NCI-H1436 (cell line): ENCODE data around the gene EMC7.
"Not testable (repeated sequence)": the region's sequence is repeated elsewhere in the genome, so short reads cannot be mapped to it uniquely, and the experiment has no call there.

Source experiments
- DNase-seq: peaks from one replicate; lab custom pipeline; 2025; lab: John Stamatoyannopoulos, UW

The EMC7 gene

DNA sequence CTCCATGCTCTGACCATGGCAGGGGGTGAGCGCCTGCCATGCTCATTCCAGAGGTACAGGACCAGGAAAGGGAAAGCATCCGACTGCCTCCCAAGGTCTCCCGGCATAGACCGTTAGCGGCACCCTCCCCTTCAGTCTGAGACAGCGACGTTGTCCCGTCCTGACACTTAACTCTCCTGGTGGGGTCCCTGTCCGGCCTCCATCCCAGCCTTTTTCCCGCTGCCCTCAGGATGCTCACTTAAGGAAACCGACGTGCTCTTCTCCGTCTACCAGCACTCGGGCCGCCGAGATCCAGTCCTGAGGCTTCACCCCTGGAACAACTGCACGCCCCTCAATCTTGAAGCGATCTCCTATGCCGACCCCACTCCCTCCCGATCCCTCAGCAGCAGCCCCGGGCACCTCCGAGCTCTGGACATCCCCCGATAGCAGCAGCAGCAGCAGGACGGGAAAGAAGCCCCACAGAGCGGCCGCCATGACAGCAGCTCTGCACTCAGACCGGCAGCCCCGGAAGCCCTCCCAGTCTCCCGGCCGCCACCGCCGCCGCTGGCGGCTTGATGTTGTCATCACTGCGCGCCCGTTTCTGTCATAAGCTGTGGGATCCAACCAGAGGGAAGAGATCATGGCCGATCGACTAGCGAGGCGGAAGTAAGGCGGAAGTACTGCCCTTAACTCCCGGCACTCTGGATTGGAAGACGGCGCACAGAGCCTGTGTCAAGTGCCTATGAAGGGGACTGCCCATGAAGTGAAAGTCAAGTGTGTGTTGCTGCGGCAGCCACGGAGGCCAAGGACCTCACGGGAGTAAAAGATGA lies at the start of gene EMC7, which contains the start of gene PGBD4:
EMC7 (minus strand) TSS at position 497 of the 809 bp plus-strand sequence; CDS start at position 474, 23 bp downstream.
PGBD4 (plus strand) TSS at position 718 of the 809 bp plus-strand sequence. CDS start 449 bp downstream, outside the sequence.
- DNase-seq, result peak; percentile 98

DNA sequence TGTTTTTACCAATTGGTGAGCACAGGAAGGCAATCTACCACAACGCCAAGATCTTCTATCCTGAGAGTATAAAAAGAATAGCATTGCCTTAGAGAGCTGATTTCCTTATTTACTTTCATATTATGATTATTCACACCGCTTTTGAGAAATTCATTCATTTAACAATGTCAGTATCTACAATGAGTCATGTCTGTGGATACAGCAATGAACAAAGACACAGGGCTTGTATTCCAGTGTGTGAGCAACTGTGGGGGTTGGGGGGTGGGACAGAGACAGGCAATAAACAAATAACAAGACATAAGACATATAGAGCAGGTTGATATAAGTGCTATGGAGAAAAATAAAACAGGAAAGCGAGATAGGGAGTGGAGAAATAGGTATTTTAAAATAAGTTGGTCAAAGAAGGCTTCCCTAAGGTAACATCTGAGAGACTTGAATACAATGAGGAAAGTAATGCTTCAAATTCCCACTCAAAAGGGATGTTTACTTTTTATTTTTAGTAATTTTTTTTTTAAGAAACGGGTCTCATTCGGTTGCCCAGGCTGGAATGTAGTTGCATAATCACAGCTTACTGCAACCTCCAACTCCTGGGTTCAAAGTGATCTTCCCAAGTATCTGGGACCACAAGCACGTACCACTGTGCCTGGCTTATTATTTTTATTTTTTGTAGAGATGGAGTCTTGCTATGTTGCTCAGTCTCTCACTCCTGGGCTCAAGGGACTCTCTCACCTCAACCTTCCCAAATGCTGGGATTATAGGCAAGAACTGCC lies 45.9 kb upstream of the EMC7 start:
- DNase-seq, result no peak

DNA sequence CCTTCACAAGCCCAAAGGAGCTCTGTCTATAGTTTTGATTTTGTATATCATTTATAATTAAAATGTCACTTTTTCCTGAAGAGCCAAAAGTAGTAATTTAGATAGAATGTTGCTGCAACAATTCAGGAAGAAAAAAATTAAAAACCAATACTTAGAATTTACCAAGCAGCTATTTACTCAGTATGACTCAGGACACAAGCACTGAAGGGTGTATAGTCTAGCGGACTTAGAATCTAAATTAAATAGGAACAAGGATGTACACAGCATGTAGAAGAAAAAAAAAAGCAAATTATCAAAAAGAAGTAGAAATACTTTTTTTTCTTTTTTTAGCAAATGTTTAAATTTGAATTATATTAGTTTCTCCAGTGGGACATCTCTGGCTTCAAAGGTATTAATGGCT lies 31.8 kb upstream of the EMC7 start:
- DNase-seq, result no peak

DNA sequence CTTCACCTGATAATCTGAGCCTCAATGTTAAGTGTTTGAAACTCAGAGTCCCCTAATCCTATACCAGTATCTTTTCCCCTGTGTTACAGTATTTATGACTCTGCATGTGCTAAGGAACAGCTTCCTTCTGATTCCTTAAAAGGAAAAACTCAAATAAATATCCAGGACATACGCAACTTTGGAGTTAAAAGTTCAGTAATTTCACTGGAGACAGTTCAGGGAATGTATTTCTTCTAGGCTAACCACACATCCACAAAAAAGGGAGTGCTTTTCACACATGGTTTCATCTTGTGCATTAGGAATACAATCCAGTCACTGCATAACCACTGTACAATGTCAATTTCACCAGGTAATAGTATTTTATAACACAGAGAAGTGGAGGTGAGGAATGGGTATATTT lies 31.2 kb upstream of the EMC7 start:
- DNase-seq, result no peak

DNA sequence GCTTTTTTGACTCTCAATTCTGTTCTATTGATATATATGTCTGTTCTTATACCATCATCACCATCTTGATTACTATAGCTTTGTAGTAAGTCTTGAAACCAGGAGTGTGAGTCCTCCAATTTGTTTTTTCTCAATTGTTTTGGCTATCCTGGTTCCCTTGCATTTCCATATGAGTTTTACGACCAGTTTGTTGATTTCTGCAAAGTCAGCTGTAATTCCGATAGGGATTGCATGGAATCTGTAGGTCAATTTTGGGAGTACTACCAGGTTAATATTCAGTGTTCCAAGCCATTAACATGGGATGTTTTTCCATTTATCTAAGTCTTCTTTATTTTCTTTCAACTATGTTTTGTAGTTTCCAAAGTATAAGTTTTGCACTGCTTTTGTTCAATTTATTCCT lies 27.2 kb upstream of the EMC7 start:
- DNase-seq, result no peak

DNA sequence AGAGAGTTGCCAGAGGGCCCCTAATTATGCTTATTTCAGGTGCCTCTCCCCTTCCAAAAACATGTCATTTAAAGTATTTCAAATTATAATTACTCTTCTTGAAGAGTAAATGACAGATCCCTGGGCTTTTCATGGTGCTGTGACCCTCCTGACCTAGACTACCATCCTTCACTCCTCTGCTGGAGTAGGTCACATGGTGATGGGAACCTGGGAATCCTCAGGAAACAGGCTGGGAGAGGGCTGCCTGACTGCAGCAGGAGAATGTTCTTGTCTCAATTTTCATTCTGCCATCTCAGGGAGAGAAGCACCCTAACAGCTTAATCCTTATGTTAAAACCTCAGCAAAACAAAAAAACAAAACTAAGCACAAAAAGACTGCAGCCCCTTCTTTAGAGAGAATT lies 24.9 kb upstream of the EMC7 start:
- no peak for DNase-seq

DNA sequence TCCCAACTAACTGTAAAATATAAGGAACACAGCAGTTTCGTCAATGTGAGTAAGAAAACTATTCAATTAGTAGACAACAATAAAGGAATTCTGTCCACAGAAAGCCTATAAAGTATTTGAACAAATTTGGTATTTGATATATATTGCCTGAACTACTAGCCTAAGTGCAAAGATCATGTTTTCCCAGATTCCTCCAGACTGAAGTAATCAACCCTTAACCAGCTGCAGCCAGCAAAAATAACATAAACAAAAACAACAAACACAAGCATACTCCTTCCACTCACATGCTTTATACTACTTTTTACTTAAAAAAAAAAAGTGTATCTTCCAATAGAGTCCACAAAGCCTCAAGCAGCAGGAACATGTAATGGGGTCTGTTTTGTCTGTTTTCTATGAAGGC lies 24.3 kb upstream of the EMC7 start:
- no peak for DNase-seq

DNA sequence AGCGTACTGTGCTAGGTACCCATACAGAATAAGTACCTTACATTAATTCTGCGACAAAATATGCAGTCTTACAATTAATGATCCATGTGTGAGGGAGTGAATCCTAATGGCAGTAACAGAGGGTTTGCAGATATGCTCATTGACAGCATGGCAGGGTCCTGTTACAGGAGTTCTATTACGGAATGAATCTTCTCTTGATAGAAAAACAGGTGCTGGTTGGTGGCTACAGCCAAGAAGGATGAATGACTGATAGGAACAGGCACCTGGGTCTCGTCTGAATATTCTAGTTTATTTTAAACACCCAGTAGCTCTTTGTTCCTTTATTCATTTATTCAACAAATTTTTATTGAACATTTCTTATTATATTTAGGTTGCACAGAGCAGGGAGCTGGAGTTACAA lies 23.0 kb upstream of the EMC7 start:
- no peak for DNase-seq

DNA sequence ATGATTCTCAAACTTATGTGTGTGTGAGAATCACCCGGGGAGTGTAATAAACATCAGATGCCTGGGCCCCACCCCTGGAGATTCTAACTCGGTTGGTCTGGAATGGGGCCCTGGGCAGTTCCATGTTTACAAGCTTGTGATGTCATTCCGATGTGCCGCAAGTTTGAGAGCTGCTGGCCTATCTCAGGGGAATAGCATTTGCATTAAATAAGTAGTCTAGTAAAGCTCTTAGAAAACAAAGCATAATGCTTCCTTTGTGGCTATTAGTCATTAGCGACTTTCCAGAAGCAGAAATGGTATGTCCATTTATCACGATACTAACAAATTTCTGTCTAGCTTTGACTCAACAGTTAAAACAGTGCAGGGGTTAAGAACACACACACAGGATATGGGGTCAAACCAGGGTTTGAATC lies 21.1 kb upstream of the EMC7 start:
- DNase-seq, result no peak

DNA sequence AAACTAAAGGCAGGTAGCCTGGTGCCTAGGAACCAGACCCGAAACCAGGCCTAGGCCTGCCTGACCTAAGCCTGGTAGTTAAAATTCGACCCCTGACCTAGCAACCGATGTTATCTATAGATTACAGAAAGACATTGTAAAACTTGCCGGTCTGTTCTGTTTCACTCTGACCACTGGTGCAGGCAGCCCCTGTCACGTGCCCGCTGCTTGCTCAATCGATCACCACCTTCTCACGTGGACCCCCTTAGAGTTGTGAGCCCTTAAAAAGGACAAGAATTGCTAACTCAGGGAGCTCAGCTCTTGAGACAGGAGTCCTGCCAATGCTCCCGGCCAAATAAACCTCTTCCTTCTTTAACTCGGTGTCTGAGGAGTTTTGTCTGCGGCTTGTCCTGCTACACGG lies 20.1 kb upstream of the EMC7 start:
- DNase-seq, result not testable (repeated sequence)

DNA sequence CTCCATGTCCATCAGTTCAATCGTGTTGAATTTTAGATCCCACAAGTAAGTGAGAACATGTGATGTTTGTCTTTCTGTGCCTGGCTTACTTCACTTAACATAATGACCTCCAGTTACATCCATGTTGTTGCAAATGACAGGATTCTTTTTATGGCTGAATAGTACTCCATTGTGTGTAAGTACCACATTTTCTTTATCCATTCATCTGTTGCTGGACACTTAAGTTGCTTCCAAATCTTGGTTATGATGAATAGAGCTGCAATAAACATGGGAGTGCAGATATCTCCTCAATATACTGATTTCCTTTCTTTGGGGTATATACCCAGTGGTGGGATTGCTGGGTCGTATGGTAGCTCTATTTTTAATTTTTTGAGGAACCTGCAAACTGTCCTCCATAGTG lies 18.8 kb upstream of the EMC7 start:
- not testable (repeated sequence) for DNase-seq

DNA sequence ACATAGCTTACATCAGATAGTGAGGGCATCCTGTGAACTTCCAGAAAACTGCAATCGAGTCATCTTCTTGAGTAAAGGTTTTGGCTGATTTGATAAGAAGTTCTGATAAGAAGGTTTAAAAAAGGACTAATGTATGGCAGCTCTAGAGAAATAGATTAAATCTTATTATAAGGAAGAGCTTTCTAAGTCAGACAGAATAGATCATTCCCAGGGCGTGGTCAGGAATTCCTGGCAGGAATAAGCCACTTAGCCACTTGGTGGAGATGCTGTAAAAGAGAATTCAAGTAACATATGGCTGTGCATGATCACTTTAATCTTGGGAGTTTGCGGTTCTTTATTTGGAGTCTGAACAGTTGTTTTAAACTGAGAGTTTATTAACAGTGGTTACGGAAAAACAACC lies 17.6 kb upstream of the EMC7 start:
- DNase-seq, result no peak

DNA sequence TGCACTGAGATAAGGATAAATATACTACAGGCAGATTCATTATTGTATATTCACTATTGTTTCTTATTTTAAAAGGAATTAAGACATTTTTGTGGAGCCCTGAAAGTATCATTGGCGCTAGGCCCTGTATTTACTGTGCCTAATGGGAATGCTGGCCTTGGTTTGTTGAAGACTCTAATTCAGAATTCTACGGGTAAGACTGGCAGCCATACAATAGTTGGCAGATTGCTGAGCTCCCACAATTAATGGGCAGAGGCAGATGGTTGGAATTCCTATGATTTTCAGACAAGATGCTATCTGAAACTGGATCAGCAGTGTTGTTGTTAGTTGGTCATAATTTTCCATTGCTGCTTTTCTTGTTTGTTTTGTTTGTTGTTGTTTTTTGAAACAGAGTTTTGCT lies 15.0 kb upstream of the EMC7 start:
- DNase-seq, result no peak

DNA sequence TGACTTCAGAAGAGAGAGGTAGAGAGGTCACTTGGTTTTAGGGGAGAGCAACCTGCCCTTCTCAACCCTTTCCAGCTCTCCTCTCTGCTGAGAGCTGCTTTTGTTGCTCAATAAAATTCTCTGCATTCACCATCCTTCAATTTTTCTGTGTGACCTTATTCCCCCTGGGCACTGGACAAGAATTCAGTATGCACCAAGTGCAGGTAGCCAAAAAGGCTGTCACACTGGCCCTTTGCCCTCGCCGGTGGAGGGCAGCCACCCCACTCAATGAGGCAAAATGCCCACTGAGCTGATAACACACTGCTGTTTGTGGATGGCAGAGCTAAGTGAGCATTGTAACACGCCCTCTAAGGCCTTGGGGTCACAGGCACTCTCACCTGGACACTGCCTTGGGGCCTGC lies 13.1 kb upstream of the EMC7 start:
- no peak for DNase-seq

DNA sequence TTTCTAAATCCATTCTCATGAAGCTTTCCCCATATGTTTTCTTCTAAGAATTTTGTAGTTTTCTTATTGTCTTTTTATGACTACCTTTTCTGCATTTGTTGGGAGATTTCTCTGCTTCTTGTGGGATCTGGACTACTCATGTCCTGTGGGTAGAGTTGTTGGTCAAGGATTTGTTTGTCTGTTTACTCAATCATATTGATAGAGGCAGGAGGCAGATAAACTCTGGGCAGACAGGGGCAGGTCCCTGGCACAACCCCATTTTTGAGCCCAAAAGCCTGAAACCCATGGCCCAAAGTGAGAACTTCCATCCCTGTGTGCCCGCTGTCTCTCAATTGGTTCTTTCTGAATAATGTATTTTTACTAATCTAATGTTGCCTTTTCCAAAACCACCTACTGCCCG lies 12.6 kb upstream of the EMC7 start:
- DNase-seq, result no peak

DNA sequence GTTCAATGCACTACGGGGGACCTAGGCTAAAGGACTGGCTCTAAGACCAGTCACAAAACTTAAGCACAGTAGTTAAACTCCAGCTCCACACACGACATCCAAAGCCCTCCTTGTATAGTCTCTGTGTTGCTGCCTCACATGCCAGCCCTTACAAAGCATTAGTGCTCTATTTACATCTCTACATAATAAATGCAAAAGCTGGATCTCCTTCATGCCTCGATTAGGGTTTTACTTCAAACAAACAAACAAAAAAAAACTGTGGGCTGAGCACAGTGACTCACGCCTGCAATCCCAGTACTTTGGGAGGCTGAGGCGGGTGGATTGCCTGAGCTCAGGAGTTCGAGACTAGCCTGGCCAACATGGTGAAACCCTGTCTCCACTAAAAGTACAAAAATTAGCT lies 9.8 kb upstream of the EMC7 start:
- DNase-seq, result no peak

DNA sequence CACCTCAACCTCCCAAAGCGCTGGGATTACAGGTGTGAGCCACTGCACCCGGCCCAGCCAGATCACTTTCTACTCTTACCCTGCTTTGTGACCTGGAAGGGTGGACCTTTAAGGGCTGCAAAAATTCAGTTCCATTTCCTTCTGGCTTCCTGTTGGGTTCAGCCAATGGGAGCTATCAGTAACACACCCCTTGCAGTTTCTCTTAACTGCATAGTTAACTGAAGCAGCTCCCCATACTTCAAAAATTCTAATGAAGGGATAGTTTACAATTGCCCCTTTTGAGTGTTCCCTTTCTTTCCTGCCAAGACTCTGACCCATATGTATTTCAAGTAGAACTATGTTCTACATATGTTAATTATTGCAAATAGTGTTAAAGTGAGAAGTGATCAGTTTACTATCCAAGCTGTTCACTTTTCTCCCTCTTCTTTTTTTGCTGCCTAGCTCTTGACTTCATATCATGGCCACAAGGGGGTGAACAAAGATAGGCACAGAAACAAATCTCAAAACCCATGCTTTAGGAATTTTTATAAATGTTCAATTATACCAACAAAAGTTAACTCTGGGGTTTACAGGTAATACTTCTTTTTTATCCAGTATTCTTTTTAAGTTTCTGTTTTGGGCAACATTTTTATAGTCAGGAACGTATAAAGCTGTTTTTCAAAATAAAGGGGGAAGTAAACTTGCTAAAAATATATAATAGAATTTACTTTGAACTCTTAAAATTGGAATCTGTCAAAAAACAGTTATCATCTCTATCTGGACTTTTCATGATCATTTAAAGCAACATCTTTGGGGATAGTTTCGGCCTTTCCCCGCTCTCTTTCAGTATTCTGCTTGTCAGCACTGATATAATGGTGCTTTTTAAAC lies 8.4 kb upstream of the EMC7 start:
- peak; percentile 0 for DNase-seq

DNA sequence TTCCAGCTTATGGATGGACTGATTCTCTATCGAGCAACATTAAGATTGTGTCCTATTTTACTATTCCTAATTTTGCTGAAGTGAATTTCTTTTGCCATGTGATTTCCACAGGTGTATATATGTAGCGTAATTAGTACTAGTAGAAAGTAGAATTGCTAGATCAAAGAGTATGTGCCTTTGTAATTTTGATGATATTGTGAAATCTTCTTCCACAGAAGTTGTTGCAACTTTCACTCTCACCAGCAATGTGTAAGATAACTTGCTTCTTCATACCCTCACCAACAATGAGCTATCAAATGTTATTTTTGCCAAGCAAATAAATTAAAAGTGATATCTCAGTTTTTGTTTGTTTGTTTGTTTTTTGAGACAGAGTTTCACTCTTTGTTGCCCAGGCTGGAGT lies 5.7 kb upstream of the EMC7 start:
- no peak for DNase-seq

DNA sequence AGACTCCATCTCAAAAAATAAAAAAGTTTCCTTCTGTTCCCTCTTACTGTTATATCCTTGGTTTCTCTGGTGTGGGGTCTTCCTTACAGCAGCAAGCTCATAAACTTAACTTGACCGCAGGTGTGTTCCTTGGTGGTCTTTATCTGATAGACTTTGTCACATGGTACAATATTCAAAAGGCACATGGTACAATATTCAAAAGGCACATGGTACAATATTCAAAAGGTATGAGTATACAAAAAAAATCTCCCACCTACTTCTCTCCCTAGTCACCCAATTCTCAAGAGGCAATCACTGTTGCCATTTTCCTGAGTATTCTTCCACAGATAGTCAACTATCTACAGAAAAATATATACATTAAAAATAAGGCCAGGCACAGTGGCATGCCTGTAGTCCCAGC lies 4.8 kb upstream of the EMC7 start:
- no peak for DNase-seq

DNA sequence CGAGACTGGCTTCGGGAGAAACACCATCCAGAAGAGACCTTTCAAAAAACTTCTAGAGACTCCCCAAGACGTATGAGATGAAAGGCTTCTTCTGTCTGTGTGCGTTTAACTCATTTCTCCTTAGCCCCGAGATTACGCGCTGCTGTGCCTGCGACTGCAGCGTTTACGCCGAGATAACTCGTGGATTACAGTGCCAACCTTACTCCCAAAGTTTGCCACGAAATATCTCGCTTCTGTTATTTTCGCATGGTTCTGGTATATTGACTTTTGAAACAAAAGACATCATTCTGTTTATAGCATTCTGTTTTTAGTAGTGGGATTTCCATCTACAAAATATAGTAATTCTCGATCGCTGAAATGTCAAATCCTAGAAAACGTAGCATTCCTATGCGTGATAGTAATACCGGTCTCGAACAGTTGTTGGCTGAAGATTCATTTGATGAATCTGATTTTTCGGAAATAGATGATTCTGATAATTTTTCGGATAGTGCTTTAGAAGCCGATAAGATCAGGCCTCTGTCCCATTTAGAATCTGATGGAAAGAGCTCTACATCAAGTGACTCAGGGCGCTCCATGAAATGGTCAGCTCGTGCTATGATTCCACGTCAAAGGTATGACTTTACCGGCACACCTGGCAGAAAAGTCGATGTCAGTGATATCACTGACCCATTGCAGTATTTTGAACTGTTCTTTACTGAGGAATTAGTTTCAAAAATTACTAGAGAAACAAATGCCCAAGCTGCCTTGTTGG lies 688 bp upstream of the EMC7 start:
- DNase-seq, result no peak

DNA sequence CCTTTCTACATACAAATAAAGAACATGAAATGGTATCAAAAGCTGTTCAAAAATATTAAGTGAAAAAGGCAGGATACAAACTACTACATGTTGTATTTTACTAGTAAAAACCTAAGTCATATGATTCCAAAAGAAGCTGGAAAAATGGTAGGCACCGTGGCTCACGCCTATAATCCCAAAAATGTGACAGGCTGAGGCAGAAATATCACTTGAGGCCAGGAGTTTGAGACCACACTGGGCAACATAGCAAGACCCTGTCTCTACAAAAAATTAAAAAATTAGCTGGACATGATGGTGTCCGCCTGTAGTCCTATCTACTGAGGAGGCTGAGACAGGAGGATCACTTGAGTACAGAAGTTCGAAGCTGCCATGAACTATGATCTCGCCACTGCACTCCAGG lies 1.7 kb downstream of the EMC7 start:
- no peak for DNase-seq

DNA sequence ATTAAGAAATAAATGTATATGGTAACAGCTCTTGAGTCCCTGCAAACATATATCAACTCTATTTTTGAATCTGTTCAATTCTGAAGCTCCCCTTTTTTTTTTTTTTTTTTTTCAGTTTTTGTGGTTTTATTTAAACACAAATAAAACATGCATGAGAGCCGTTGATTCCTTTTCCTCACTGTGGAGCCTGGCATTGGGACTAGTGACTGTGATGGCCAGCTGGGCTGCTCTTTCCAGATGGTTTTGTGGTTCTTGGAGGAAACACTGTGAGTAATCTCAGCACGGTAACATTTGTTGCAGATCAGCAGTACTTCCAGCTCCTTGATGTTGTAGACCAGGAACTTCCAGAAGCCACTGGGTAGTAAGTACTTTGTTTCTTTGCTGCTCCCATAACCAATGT lies 15.9 kb downstream of the EMC7 start:
- no peak for DNase-seq
